Gastroesophageal sphincter (tissue), 4 donors: Measurements from ENCODE around the gene PLEKHB1. TPM values are rescaled to one million over a fixed set of nuclear protein-coding genes. Genes with fewer than 3 reads are reported as not detected.

Source experiments
- ATAC-seq: fragments of 150-250 bp; one replicate; pipeline ENCODE4 v1.9.1; 2016; ENCODE audit warnings: mild to moderate bottlenecking, moderate library complexity
- H3K27ac ChIP-seq, 4 donors: fragments of 200-600 bp; sonication (generic) in 3 of 4; 1 replicate in 3 of 4; 2 replicates in 1 of 4; pipeline ENCODE4 v1.5.1; 2016 to 2019
- H3K27me3 ChIP-seq: fragments of 200-600 bp; sonication (generic); one replicate; pipeline ENCODE4 v1.5.1; 2019
- H3K36me3 ChIP-seq, 2 donors: fragments of 200-600 bp; sonication (generic); one replicate each; pipeline ENCODE4 v1.5.1; 2019; ENCODE audit warnings: control low read depth in 1 of 2
- H3K4me1 ChIP-seq, 3 donors: fragments of 200-600 bp; sonication (generic); 1 replicate in 2 of 3; 2 replicates in 1 of 3; pipeline ENCODE4 v1.5.1; 2016 to 2019; ENCODE audit warnings: control low read depth in 2 of 3
- H3K4me3 ChIP-seq, 2 donors: fragments of 200-600 bp; sonication (generic); one replicate each; pipeline ENCODE4 v1.5.1; 2019; ENCODE audit warnings: mild to moderate bottlenecking in 1 of 2, moderate library complexity in 1 of 2
- H3K9me3 ChIP-seq, 3 donors: fragments of 200-600 bp; sonication (generic); one replicate each; pipeline ENCODE4 v1.5.1; 2017 to 2019; ENCODE audit warnings: control low read depth in 2 of 3
- CTCF ChIP-seq, 4 experiments: fragments of 200-600 bp in 2 of 4; fragments of 450-650 bp in 2 of 4; sonication (generic) in 1 of 4; IDR thresholded peaks; one replicate each; pipeline ENCODE4 v1.5.1; 2017 to 2019; ENCODE audit warnings: antibody characterized with exemption in 4 of 4, mild to moderate bottlenecking in 2 of 4, moderate library complexity in 2 of 4
- EP300 ChIP-seq: sonication (generic); formaldehyde crosslinking; IDR thresholded peaks from one replicate; pipeline ENCODE4 v1.6.1; 2017; ENCODE audit warnings: antibody characterized with exemption, mild to moderate bottlenecking
- POLR2A ChIP-seq, 2 donors: fragments of 450-650 bp; IDR thresholded peaks; one replicate each; pipeline ENCODE4 v1.6.1; 2017; ENCODE audit warnings: antibody characterized with exemption in 2 of 2, mild to moderate bottlenecking in 2 of 2, moderate library complexity in 1 of 2
- POLR2AphosphoS5 ChIP-seq: sonication (generic); formaldehyde crosslinking; IDR thresholded peaks from one replicate; pipeline ENCODE4 v1.6.1; 2017; ENCODE audit warnings: antibody characterized with exemption
- WGBS, 2 donors: methylation state at CpG; one replicate each; pipeline ENCODE4 v1.1.5; 2018; ENCODE audit warnings: low coverage in 1 of 2; 5-methylcytosine and 5-hydroxymethylcytosine counted together
- total RNA-seq, 4 donors: library from RNA; depleted of rRNA; stranded (reverse); fragments of >200 nt; gene quantifications; one replicate each; pipeline ENCODE4 v1.1.0, GENCODE V29; 2016

PLEKHB1 gene
- total RNA-seq, 4 donors from 2014 or later, result 13.3 to 49.3 (median 37.6) TPM

- 37 to 40% methylated on average over 1 to 2 of the region's 23 CpGs for WGBS, 2 donors
- no peaks in the 10 kb centered on the region for H3K9me3 ChIP-seq
- TF ChIP-seq EP300 (no peak), CTCF (IDR thresholded peaks at IDR 0.05) (no peak), POLR2AphosphoS5 (no peak), POLR2A (IDR thresholded peaks at IDR 0.05) (no peak)
- H3K36me3 ChIP-seq, result no peaks in the 10 kb centered on the region
- peak overlapping the region; percentile 16 to 44 for H3K4me3 ChIP-seq
- peak overlapping the region in 3 of 4 donors; percentile 12 to 66 (median 44) for H3K27ac ChIP-seq
- H3K27me3 ChIP-seq, result peaks cover 7% of the 10 kb centered on the region
- peak; percentile 97 for ATAC-seq
- peaks cover 0 to 27% (median 0%) of the 10 kb centered on the region in 3 donors for H3K4me1 ChIP-seq
Measured at GRCh38 chr11:73647459-73648100, 1.2 kb downstream of the PLEKHB1 start.

- WGBS, 2 donors, result 78% methylated on average over 3 of the region's 9 CpGs; no CpG with 5 or more reads in 1 of the 2 donors
- TF ChIP-seq EP300, result no peak
- TF ChIP-seq POLR2A (IDR thresholded peaks at IDR 0.05), result no peak
- TF ChIP-seq POLR2AphosphoS5, result no peak
- TF ChIP-seq CTCF (IDR thresholded peaks at IDR 0.05), result no peak
- no peaks in the 10 kb centered on the region for H3K9me3 ChIP-seq
- H3K4me3 ChIP-seq, result peak overlapping the region in 1 of 2 donors; percentile 44
- H3K36me3 ChIP-seq, result no peaks in the 10 kb centered on the region
- peak overlapping the region in 3 of 4 donors; percentile 12 to 66 (median 44) for H3K27ac ChIP-seq
- ATAC-seq, result no peak
- peaks cover 7% of the 10 kb centered on the region for H3K27me3 ChIP-seq
- H3K4me1 ChIP-seq, result peaks cover 0 to 27% (median 0%) of the 10 kb centered on the region in 3 donors
Measured at GRCh38 chr11:73648121-73648520, 1.7 kb downstream of the PLEKHB1 start.

GRCh38 chr11:73648571-73649046 lies 2.2 kb downstream of the PLEKHB1 start:
- Histone ChIP-seq H3K27me3 (peaks cover 7% of the 10 kb centered on the region), H3K4me3 (peak overlapping the region in 1 of 2 donors; percentile 44), H3K36me3 (no peaks in the 10 kb centered on the region), H3K4me1 (peaks cover 0 to 27% (median 0%) of the 10 kb centered on the region in 3 donors), H3K27ac (peak overlapping the region in 3 of 4 donors; percentile 12 to 49 (median 35)), H3K9me3 (no peaks in the 10 kb centered on the region)
- ATAC-seq, result no peak
- 17 to 59% methylated on average over 1 to 6 of the region's 8 CpGs for WGBS, 2 donors
- no peak for TF ChIP-seq EP300
- no peak for TF ChIP-seq POLR2AphosphoS5
- no peak for TF ChIP-seq CTCF (IDR thresholded peaks at IDR 0.05)
- TF ChIP-seq POLR2A (IDR thresholded peaks at IDR 0.05), result no peak

- H3K27ac ChIP-seq, result peak overlapping the region in 3 of 4 donors; percentile 12 to 49 (median 17)
- H3K27me3 ChIP-seq, result peaks cover under 1% of the 10 kb centered on the region
- no peak for ATAC-seq
- H3K4me1 ChIP-seq, result peaks cover 0 to 27% (median 0%) of the 10 kb centered on the region in 3 donors
- WGBS, 2 donors, result 68 to 92% methylated on average over 2 to 6 of the region's 9 CpGs
- TF ChIP-seq POLR2A (IDR thresholded peaks at IDR 0.05) (no peak), EP300 (no peak), CTCF (IDR thresholded peaks at IDR 0.05) (no peak), POLR2AphosphoS5 (no peak)
- H3K4me3 ChIP-seq, result no peak overlapping the region
- no peaks in the 10 kb centered on the region for H3K36me3 ChIP-seq
- H3K9me3 ChIP-seq, result no peaks in the 10 kb centered on the region
Measured at GRCh38 chr11:73649206-73649605, 2.8 kb downstream of the PLEKHB1 start.

GRCh38 chr11:73650400-73650799 lies 4.0 kb downstream of the PLEKHB1 start:
- H3K9me3 ChIP-seq, result no peaks in the 10 kb centered on the region
- no peak overlapping the region for H3K27ac ChIP-seq
- peaks cover 0 to 25% (median 0%) of the 10 kb centered on the region in 3 donors for H3K4me1 ChIP-seq
- no peak overlapping the region for H3K4me3 ChIP-seq
- no peak for ATAC-seq
- WGBS, 2 donors, result 89 to 90% methylated on average over 2 to 4 of the region's 14 CpGs
- H3K36me3 ChIP-seq, result no peaks in the 10 kb centered on the region
- H3K27me3 ChIP-seq, result no peaks in the 10 kb centered on the region
- TF ChIP-seq EP300, result no peak
- no peak for TF ChIP-seq POLR2AphosphoS5
- TF ChIP-seq POLR2A (IDR thresholded peaks at IDR 0.05), result no peak
- TF ChIP-seq CTCF (IDR thresholded peaks at IDR 0.05), result no peak
